ENCODE results near the gene CABLES2. TPM values are rescaled to one million over a fixed set of nuclear protein-coding genes. Genes with fewer than 3 reads are reported as not detected.
A peak's percentile ranks its signal among the peaks of the same experiment; 100 is the strongest.
"Not testable (repeated sequence)": the region's sequence is repeated elsewhere in the genome, so short reads cannot be mapped to it uniquely, and the experiment has no call there.

The CABLES2 gene
- total RNA-seq, 2 donors from 2014 or later: 1.6 to 2.6 TPM

- Histone ChIP-seq H3K27ac (peak within 1 kb of the TSS; percentile 78 to 85 (median 82)), H3K27me3 (no peaks in the 10 kb centered on the region), H3K9me3 (no peaks in the 10 kb centered on the region), H3K36me3 (replicated peaks in 1 of 2; ENCODE audit: insufficient read depth in 1 of 2, low read depth in 2 of 2) (no peaks in the 10 kb centered on the region), H3K4me3 (peak within 1 kb of the TSS in 1 of 2 donors; percentile 16), H3K4me1 (peaks cover 26% of the 10 kb centered on the region)
- intact Hi-C loops (cut with DNase I): no loop called here
- DNase-seq (peak; percentile 94 to 97 (median 96)), ATAC-seq (peak; percentile 96)
- 27% methylated on average over 28 of the region's 28 CpGs; no CpG with 5 or more reads in 1 of the 2 donors for WGBS, 2 donors
- peak in 6 of 7 experiments; percentile 35 to 79 (median 66) for TF ChIP-seq CTCF (IDR thresholded peaks at IDR 0.05)
- peak in 2 of 3 donors; percentile 38 to 40 for TF ChIP-seq POLR2A (IDR thresholded peaks at IDR 0.05)
Observed at GRCh38 chr20:62427172-62428001, 20.3 kb upstream of the CABLES2 start, which contains the start of gene RBBP8NL. Gene RBBP8NL (minus strand): TSS chr20:62427539. CDS start chr20:62419647, 7,892 bp downstream.

GRCh38 chr20:62426699-62427131 lies 19.6 kb upstream of the CABLES2 start:
- ATAC-seq (peak; percentile 30), DNase-seq (peak; percentile 48 to 74 (median 62))
- Histone ChIP-seq H3K9me3 (no peaks in the 10 kb centered on the region), H3K27me3 (no peaks in the 10 kb centered on the region), H3K4me3 (peak overlapping the region in 1 of 2 donors; percentile 16), H3K36me3 (replicated peaks in 1 of 2; ENCODE audit: insufficient read depth in 1 of 2, low read depth in 2 of 2) (no peaks in the 10 kb centered on the region), H3K4me1 (peaks cover 26% of the 10 kb centered on the region), H3K27ac (peak overlapping the region; percentile 78 to 85 (median 82))
- 31 to 60% methylated on average over 1 to 21 of the region's 22 CpGs for WGBS, 2 donors
- TF ChIP-seq CTCF (IDR thresholded peaks at IDR 0.05) (no peak), POLR2A (IDR thresholded peaks at IDR 0.05) (no peak)
- intact Hi-C loops (cut with DNase I): no loop called here

GRCh38 chr20:62426059-62426348 lies 18.9 kb upstream of the CABLES2 start:
- H3K4me3 ChIP-seq; intact Hi-C loops (cut with DNase I); H3K9me3 ChIP-seq; ATAC-seq; DNase-seq; H3K36me3 ChIP-seq (replicated peaks in 1 of 2; ENCODE audit: insufficient read depth in 1 of 2, low read depth in 2 of 2); H3K27me3 ChIP-seq; H3K27ac ChIP-seq: not testable (repeated sequence)
- H3K4me1 ChIP-seq: peaks cover 26% of the 10 kb centered on the region
- WGBS, 2 donors: 80 to 96% methylated on average over 4 of the region's 4 CpGs

- H3K4me3 ChIP-seq: no peak overlapping the region
- H3K4me1 ChIP-seq: peaks cover 26% of the 10 kb centered on the region
- no peaks in the 10 kb centered on the region for H3K9me3 ChIP-seq
- TF ChIP-seq CTCF (IDR thresholded peaks at IDR 0.05): no peak
- TF ChIP-seq POLR2A (IDR thresholded peaks at IDR 0.05): no peak
- no peak overlapping the region for H3K27ac ChIP-seq
- 50 to 85% methylated on average over 1 to 20 of the region's 21 CpGs for WGBS, 2 donors
- ATAC-seq (no peak), DNase-seq (no peak)
- intact Hi-C loops (cut with DNase I): no loop called here
- no peaks in the 10 kb centered on the region for H3K36me3 ChIP-seq (replicated peaks in 1 of 2; ENCODE audit: insufficient read depth in 1 of 2, low read depth in 2 of 2)
- no peaks in the 10 kb centered on the region for H3K27me3 ChIP-seq
Observed at GRCh38 chr20:62425281-62426058, 18.4 kb upstream of the CABLES2 start.
